ENCODE measurements around the gene TMEM69. TPM values are rescaled to one million over a fixed set of nuclear protein-coding genes. Genes with fewer than 3 reads are reported as not detected.

TMEM69 gene
- total RNA-seq, 1 experiment from 2014 or later, result 21.1 TPM

DNA sequence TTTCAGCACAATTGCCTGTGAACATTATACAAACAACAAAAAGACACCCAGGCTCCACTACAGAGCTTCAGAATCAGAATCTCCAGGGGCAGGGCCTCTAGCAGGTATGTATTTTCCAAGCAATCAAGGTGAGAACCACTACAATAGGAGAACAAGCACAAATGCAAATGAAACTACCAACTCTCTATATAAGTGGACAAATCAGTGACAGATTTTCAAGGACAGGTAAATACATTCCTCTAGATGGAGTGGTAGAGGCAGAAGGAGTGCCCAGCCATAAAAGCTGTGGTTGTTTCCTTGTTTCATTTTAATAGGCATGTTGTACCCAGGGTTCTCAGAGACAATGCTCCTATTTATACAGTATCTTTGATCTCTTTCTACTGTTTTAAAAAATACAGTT lies 44.0 kb upstream of the TMEM69 start:
- no TSS peak for BruUV-seq (replicated peaks)
- DNase-seq (ENCODE audit: unreplicated experiment), result no peak
- ChIA-PET POLR2A (interaction anchor here (0.6 to 3.1 kb wide), 5 partner anchors 12 to 45 kb away, joined by 3 to 10 read pairs (median 5); partner anchors contain the start of genes GPBP1L1 and TMEM69), CTCF (interaction anchor here (0.6 to 1.0 kb wide), 2 partner anchors 15 to 129 kb away, joined by 3 to 5 read pairs; no protein-coding TSS in a partner anchor)
- Mint-ChIP-seq H3K36me3 (ENCODE audit: insufficient read depth, unreplicated experiment) (peaks cover 48% of the 10 kb centered on the region), H3K4me1 (ENCODE audit: insufficient read depth, unreplicated experiment) (peaks cover 3% of the 10 kb centered on the region), H3K9me3 (ENCODE audit: unreplicated experiment) (no peaks in the 10 kb centered on the region), H3K4me3 (ENCODE audit: unreplicated experiment) (no peak overlapping the region), H3K27ac (ENCODE audit: low read depth, unreplicated experiment) (no peak overlapping the region), H3K27me3 (ENCODE audit: insufficient read depth, unreplicated experiment) (no peaks in the 10 kb centered on the region)
- TF ChIP-seq, protein P1, sequence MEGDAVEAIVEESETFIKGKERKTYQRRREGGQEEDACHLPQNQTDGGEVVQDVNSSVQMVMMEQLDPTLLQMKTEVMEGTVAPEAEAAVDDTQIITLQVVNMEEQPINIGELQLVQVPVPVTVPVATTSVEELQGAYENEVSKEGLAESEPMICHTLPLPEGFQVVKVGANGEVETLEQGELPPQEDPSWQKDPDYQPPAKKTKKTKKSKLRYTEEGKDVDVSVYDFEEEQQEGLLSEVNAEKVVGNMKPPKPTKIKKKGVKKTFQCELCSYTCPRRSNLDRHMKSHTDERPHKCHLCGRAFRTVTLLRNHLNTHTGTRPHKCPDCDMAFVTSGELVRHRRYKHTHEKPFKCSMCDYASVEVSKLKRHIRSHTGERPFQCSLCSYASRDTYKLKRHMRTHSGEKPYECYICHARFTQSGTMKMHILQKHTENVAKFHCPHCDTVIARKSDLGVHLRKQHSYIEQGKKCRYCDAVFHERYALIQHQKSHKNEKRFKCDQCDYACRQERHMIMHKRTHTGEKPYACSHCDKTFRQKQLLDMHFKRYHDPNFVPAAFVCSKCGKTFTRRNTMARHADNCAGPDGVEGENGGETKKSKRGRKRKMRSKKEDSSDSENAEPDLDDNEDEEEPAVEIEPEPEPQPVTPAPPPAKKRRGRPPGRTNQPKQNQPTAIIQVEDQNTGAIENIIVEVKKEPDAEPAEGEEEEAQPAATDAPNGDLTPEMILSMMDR (IDR thresholded peaks at IDR 0.05; ENCODE audit: unreplicated experiment), result no peak
- intact Hi-C loops (cut with micrococcal nuclease), result loop anchor here (1.0 to 5.0 kb wide), 2 partner anchors 42 to 238 kb away; partner anchors contain the start of gene GPBP1L1

DNA sequence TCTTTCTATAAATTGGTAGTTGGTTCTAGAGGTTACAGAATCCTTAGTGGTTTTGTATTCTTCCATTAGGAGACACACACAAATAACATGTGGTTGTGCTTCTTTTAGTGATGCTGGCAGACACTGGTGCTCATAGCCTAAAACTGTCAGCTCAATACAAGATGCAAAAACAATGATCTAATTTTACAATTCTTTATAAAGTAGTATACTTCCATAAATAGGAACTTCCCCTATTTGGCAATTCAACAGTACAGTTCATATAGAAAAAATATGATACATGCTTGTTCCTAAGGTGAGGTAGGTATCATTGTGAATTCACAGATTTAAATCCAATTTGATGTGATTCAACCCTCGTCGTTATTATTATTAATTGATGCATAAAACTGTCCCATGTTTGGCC lies 43.3 kb upstream of the TMEM69 start:
- POLR2A ChIA-PET, result interaction anchor here (0.6 to 3.1 kb wide), 6 partner anchors 11 to 44 kb away, joined by 3 to 10 read pairs (median 4); partner anchors contain the start of genes GPBP1L1 and TMEM69
- DNase-seq (ENCODE audit: unreplicated experiment), result no peak

DNA sequence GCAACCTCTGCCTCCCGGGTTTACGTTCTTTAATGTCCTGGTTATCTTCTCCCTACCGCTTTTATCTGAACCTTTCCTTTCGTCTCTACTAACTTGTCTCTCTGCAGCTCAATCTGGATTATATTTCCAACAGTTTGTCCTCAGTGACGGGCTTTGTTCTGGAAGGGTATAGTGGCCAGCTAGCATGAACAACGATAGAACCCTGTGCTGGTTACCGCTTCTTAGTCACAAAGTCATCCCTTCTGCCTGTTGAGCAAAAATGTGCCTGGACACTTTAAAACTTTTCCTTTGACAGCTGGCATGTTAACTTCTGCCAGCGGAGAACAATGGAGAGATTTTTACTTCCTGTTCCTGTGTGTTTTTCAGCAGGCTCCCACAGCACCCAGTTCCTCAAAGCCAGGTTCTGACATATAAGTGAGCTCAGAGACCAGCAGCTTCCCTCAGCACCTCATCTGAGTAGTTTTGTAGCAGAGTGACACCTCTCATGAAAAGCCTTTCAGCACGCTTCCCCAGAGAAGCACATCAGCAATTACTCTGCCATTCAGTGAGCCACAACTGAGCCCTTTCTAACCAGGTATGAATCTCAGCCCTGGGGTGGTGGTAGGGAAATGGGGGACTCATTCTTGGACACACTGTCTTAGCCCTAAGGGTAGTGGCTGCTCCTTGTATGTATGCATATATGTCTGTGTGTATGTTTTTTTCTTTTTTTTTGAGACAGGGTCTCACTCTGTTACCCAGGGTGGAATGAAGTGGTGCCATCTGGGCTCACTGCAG lies 40.5 kb upstream of the TMEM69 start:
- TF ChIP-seq, protein P1 (IDR thresholded peaks at IDR 0.05; ENCODE audit: unreplicated experiment), result no peak
- no TSS peak for BruUV-seq (replicated peaks)
- intact Hi-C loops (cut with micrococcal nuclease), result no loop called here
- Mint-ChIP-seq H3K27me3 (ENCODE audit: insufficient read depth, unreplicated experiment) (no peaks in the 10 kb centered on the region), H3K4me1 (ENCODE audit: insufficient read depth, unreplicated experiment) (peaks cover 3% of the 10 kb centered on the region), H3K27ac (ENCODE audit: low read depth, unreplicated experiment) (peak overlapping the region; percentile 43), H3K9me3 (ENCODE audit: unreplicated experiment) (no peaks in the 10 kb centered on the region), H3K36me3 (ENCODE audit: insufficient read depth, unreplicated experiment) (peaks cover 68% of the 10 kb centered on the region), H3K4me3 (ENCODE audit: unreplicated experiment) (no peak overlapping the region)
- no peak for DNase-seq (ENCODE audit: unreplicated experiment)
- POLR2A ChIA-PET, result interaction anchor here (1.6 kb wide), 1 partner anchor 8 kb away, joined by 12 read pairs; no protein-coding TSS in a partner anchor
- CTCF ChIA-PET, result interaction anchor here (0.5 to 1.4 kb wide), 3 partner anchors 18 to 142 kb away, joined by 3 read pairs; no protein-coding TSS in a partner anchor

More for the DNA sequence above, 43.3 kb upstream of the TMEM69 start:
- Mint-ChIP-seq H3K27me3 (ENCODE audit: insufficient read depth, unreplicated experiment) (no peaks in the 10 kb centered on the region), H3K27ac (ENCODE audit: low read depth, unreplicated experiment) (peak overlapping the region; percentile 58), H3K9me3 (ENCODE audit: unreplicated experiment) (no peaks in the 10 kb centered on the region), H3K4me3 (ENCODE audit: unreplicated experiment) (no peak overlapping the region), H3K36me3 (ENCODE audit: insufficient read depth, unreplicated experiment) (peaks cover 54% of the 10 kb centered on the region), H3K4me1 (ENCODE audit: insufficient read depth, unreplicated experiment) (peaks cover 3% of the 10 kb centered on the region)
- TF ChIP-seq, protein P1 (IDR thresholded peaks at IDR 0.05; ENCODE audit: unreplicated experiment), result no peak
- no TSS peak for BruUV-seq (replicated peaks)
- CTCF ChIA-PET, result interaction anchor here (0.9 kb wide), 1 partner anchor 43 kb away, joined by 3 read pairs; no protein-coding TSS in a partner anchor
- intact Hi-C loops (cut with micrococcal nuclease), result loop anchor here (1.0 to 5.0 kb wide), 2 partner anchors 42 to 238 kb away; partner anchors contain the start of gene GPBP1L1

Data from MCF 10A (cell line).